ENCODE measurements around the gene EXOC8.

DNA sequence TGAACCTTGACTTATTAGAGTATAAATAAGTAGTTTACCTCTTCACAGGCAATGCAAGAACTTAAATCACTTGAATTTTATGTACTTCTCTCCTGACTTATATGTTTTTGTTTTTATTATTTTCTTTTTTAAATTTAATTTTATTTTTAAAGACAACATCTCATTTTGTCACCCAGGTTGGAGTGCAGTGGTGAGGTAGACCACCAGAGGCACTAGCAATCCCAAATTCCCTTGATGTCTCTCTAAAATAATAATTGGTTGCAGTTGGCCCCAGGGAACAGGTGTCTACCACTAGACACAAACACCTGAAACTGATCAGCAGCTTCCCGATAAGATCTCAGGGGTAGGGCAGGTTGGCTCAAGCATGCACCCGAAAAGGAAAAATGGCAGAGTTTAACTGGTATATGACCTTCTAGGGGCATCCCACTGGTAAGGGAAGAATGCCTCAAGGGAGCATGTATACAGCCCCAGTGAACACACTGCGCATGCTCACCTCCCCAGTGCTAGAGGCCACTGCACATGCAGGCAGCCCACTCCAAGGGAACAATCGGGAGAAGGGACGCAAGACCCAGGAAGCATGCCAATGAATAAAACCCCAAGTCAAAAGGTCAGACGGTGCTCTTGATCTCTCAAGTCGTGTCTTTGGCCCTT lies 14.6 kb downstream of the EXOC8 start:
- TF ChIP-seq POLR2A (IDR thresholded peaks at IDR 0.05) (no peak), EP300 (IDR thresholded peaks at IDR 0.05) (no peak), POLR2AphosphoS5 (IDR thresholded peaks at IDR 0.05) (no peak)
- TF ChIP-seq, protein P1, sequence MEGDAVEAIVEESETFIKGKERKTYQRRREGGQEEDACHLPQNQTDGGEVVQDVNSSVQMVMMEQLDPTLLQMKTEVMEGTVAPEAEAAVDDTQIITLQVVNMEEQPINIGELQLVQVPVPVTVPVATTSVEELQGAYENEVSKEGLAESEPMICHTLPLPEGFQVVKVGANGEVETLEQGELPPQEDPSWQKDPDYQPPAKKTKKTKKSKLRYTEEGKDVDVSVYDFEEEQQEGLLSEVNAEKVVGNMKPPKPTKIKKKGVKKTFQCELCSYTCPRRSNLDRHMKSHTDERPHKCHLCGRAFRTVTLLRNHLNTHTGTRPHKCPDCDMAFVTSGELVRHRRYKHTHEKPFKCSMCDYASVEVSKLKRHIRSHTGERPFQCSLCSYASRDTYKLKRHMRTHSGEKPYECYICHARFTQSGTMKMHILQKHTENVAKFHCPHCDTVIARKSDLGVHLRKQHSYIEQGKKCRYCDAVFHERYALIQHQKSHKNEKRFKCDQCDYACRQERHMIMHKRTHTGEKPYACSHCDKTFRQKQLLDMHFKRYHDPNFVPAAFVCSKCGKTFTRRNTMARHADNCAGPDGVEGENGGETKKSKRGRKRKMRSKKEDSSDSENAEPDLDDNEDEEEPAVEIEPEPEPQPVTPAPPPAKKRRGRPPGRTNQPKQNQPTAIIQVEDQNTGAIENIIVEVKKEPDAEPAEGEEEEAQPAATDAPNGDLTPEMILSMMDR (IDR thresholded peaks at IDR 0.05) = no peak

Data from stomach (tissue), 4 donors.